OCI-LY1 (cell line): Measurements from ENCODE around the gene KIF4A.

ENCODE experiments used
- EZH2 ChIP-seq: fragments of 200-600 bp; sonication (generic), shearing (Covaris generic); IDR thresholded peaks from 2 replicates; pipeline ENCODE4 v1.8.0; 2017; ENCODE audit warnings: borderline replicate concordance, mixed run types, mild to moderate bottlenecking, antibody characterized with exemption, low read length, moderate library complexity, mixed read lengths
- TF ChIP-seq, protein P1 (sequence below): fragments of 200-600 bp; sonication (generic), shearing (Covaris generic); IDR thresholded peaks from 2 replicates; pipeline ENCODE4 v1.5.1; 2017; ENCODE audit warnings: mild to moderate bottlenecking, antibody characterized with exemption, low read length, moderate library complexity, mixed read lengths

DNA sequence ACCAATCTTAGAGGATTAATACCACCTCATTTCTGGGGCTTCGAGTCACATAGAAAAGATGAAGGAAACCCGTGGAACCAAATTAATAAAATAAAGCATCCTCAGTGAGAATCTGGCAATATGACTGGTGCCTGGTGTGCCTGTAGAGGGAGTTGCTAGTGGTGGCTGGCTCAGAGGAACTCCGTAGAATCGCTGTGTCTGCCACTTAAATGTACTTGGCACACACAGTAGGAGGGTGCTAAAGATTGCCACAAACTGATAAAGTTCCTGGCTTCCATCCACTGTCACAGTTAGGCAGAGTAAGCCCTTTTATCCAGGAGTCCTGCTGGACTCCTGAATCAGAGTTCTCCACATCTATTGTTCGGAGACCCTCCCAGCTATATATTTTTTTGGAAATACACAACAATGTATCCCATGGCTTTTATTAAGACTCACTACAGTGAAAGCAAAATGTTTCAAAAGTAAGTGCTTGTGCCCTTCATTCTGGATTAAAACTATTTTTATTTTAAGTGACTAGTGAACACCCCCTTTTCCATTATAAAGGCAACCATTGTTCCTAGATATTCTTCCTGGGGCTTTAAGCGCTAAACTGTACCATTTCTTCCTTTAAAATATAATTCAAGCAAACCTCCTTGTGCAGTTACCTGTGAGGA, 56.6 kb downstream of the KIF4A start:
- TF ChIP-seq, protein P1, sequence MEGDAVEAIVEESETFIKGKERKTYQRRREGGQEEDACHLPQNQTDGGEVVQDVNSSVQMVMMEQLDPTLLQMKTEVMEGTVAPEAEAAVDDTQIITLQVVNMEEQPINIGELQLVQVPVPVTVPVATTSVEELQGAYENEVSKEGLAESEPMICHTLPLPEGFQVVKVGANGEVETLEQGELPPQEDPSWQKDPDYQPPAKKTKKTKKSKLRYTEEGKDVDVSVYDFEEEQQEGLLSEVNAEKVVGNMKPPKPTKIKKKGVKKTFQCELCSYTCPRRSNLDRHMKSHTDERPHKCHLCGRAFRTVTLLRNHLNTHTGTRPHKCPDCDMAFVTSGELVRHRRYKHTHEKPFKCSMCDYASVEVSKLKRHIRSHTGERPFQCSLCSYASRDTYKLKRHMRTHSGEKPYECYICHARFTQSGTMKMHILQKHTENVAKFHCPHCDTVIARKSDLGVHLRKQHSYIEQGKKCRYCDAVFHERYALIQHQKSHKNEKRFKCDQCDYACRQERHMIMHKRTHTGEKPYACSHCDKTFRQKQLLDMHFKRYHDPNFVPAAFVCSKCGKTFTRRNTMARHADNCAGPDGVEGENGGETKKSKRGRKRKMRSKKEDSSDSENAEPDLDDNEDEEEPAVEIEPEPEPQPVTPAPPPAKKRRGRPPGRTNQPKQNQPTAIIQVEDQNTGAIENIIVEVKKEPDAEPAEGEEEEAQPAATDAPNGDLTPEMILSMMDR, result no peak
- TF ChIP-seq EZH2, result no peak
